SK-N-SH (cell line): ENCODE results near the gene ZC3H10. TPM values are rescaled to one million over a fixed set of nuclear protein-coding genes. Genes with fewer than 3 reads are reported as not detected.

Source experiments
- CTCF ChIA-PET: fragments of 300-600, 350-600 bp; formaldehyde crosslinking; extraction: SDS; loops from one replicate; lab custom pipeline; 2021; lab: Yijun Ruan, JAX
- POLR2A ChIA-PET: fragments of 350-600 bp; sonication (Branson Sonifier 250); formaldehyde crosslinking; extraction: SDS; loops from one replicate; lab custom pipeline; 2020; ENCODE audit warnings: antibody characterized with exemption, inconsistent platforms; lab: Yijun Ruan, JAX
- DNase-seq: peaks from one replicate; pipeline ENCODE4 v3.0.0; 2012
- H2AFZ ChIP-seq: fragments of 200-600 bp; sonication (generic); 2 replicates; pipeline ENCODE4 v1.8.1; 2016; ENCODE audit warnings: antibody characterized with exemption, mild to moderate bottlenecking, low read depth
- H3F3A ChIP-seq: fragments of 200-600 bp; sonication (generic); replicated peaks from 2 replicates; pipeline ENCODE3; 2016; ENCODE audit warnings: antibody characterized with exemption, mild to moderate bottlenecking; ENCODE audit not compliant: insufficient read depth
- H3K27ac ChIP-seq, 2 experiments: fragments of 200-500 bp in 1 of 2; fragments of 200-600 bp in 1 of 2; sonication (Bioruptor generic) in 1 of 2; sonication (generic), shearing (Covaris generic) in 1 of 2; 2 replicates each; pipeline versions ENCODE4 v1.5.1 to v1.6.1; 2014 to 2016; ENCODE audit warnings: low read depth in 2 of 2, inconsistent platforms in 1 of 2, low read length in 1 of 2, mild to moderate bottlenecking in 1 of 2, mixed read lengths in 1 of 2
- H3K27me3 ChIP-seq: fragments of 200-600 bp; sonication (generic), shearing (Covaris generic); 2 replicates; pipeline ENCODE4 v1.6.1; 2016; ENCODE audit warnings: mixed run types; ENCODE audit not compliant: insufficient read depth
- H3K36me3 ChIP-seq, 2 experiments: fragments of 200-500 bp in 1 of 2; fragments of 200-600 bp in 1 of 2; sonication (Bioruptor generic) in 1 of 2; sonication (generic) in 1 of 2; replicated peaks in 1 of 2; 2 replicates each; pipeline versions ENCODE3 to v1.5.1; 2014 to 2016; ENCODE audit warnings: low read length in 1 of 2, mild to moderate bottlenecking in 1 of 2; ENCODE audit not compliant: insufficient read depth in 2 of 2, control insufficient read depth in 1 of 2
- H3K4me1 ChIP-seq, 2 experiments: fragments of 200-500 bp in 1 of 2; fragments of 200-600 bp in 1 of 2; sonication (Bioruptor generic) in 1 of 2; sonication (generic), shearing (Covaris generic) in 1 of 2; 2 replicates each; pipeline versions ENCODE4 v1.5.1 to v1.6.1; 2014 to 2016; ENCODE audit warnings: low read depth in 1 of 2, low read length in 1 of 2, mixed run types in 1 of 2; ENCODE audit not compliant: insufficient read depth in 2 of 2, control insufficient read depth in 1 of 2
- H3K4me2 ChIP-seq: fragments of 200-600 bp; sonication (generic), shearing (Covaris generic); 2 replicates; pipeline ENCODE4 v1.6.1; 2017; ENCODE audit warnings: mixed run types
- H3K4me3 ChIP-seq, 2 experiments: fragments of 200-500 bp in 1 of 2; fragments of 200-600 bp in 1 of 2; sonication (Bioruptor generic) in 1 of 2; sonication (generic), shearing (Covaris generic) in 1 of 2; 2 replicates each; pipeline versions ENCODE4 v1.5.1 to v1.8.1; 2014 to 2016; ENCODE audit warnings: low read depth in 2 of 2, inconsistent platforms in 1 of 2, low read length in 1 of 2, mild to moderate bottlenecking in 1 of 2, mixed read lengths in 1 of 2, moderate library complexity in 1 of 2
- H3K79me2 ChIP-seq: fragments of 200-600 bp; sonication (generic); 2 replicates; pipeline ENCODE4 v1.8.1; 2017; ENCODE audit warnings: mild to moderate bottlenecking; ENCODE audit not compliant: insufficient read depth
- H3K9ac ChIP-seq: fragments of 200-600 bp; sonication (generic); 2 replicates; pipeline ENCODE4 v1.6.1; 2017; ENCODE audit warnings: mixed run types
- H3K9me2 ChIP-seq: fragments of 200-600 bp; sonication (generic); 2 replicates; pipeline ENCODE4 v1.6.1; 2017; ENCODE audit warnings: mixed run types
- H3K9me3 ChIP-seq: fragments of 200-600 bp; sonication (generic); 2 replicates; pipeline ENCODE4 v1.6.1; 2017; ENCODE audit warnings: mixed run types, mild to moderate bottlenecking, moderate library complexity
- H4K20me1 ChIP-seq: fragments of 200-600 bp; sonication (generic); 2 replicates; pipeline ENCODE4 v1.6.1; 2017; ENCODE audit warnings: mild to moderate bottlenecking, mixed run types; ENCODE audit not compliant: insufficient read depth
- EP300 ChIP-seq, 2 experiments: IDR thresholded peaks; 2 replicates each; pipeline versions ENCODE4 v1.4.0 to v1.6.1; 2012; ENCODE audit warnings: borderline replicate concordance in 1 of 2, low read depth in 1 of 2, low read length in 1 of 2
- EZH2phosphoT487 ChIP-seq: fragments of 200-600 bp; sonication (generic); IDR thresholded peaks from 2 replicates; pipeline ENCODE4 v1.6.1; 2017; ENCODE audit warnings: low read depth, mixed run types, mild to moderate bottlenecking, antibody characterized with exemption, moderate library complexity, borderline replicate concordance
- FOXM1 ChIP-seq: IDR thresholded peaks from 2 replicates; pipeline ENCODE4 v1.4.0; 2012; ENCODE audit warnings: low read depth, mild to moderate bottlenecking
- NFIC ChIP-seq: IDR thresholded peaks from 2 replicates; pipeline ENCODE4 v1.4.0; 2012; ENCODE audit warnings: borderline replicate concordance
- REST ChIP-seq: IDR thresholded peaks from 2 replicates; pipeline ENCODE4 v1.6.1; 2012; ENCODE audit warnings: mild to moderate bottlenecking, low read depth, low read length, moderate library complexity
- ZBTB33 ChIP-seq: IDR thresholded peaks from 2 replicates; pipeline ENCODE4 v1.4.0; 2012; ENCODE audit warnings: low read depth, borderline replicate concordance
- WGBS: methylation state at CpG from one replicate; pipeline ENCODE4 v1.1.6; 2017; ENCODE audit warnings: low lambda C conversion rate; 5-methylcytosine and 5-hydroxymethylcytosine counted together
- polyA plus RNA-seq, 3 experiments: library from polyadenylated mRNA; depleted of rRNA; stranded (reverse); fragments of >200 nt; gene quantifications; 2 replicates each; pipeline ENCODE4 v1.2.3, GENCODE V29; 2012
- TF ChIP-seq, protein P1 (sequence below): fragments of 200-600 bp; sonication (generic); IDR thresholded peaks from 2 replicates; pipeline ENCODE4 v1.6.1; 2017; ENCODE audit warnings: antibody characterized with exemption, mild to moderate bottlenecking, moderate library complexity
- TF ChIP-seq, protein P2 (sequence below): fragments of 150-350 bp; IDR thresholded peaks from 2 replicates; pipeline ENCODE4 v1.6.1; 2017; ENCODE audit warnings: antibody characterized with exemption, low read length, low read depth, borderline replicate concordance

ZC3H10 gene
- polyA plus RNA-seq, 1 of the 3 experiments (the other 2 are of a cell fraction) = 2.0 TPM

GRCh38 chr12:56150563-56150962 lies 32.5 kb downstream of the ZC3H10 start:
- Histone ChIP-seq H4K20me1 (no peaks in the 10 kb centered on the region), H3K4me2 (no peak overlapping the region), H3F3A (peaks cover 25% of the 10 kb centered on the region), H3K27ac (peak overlapping the region in 1 of 2 experiments; percentile 21; a peak in 1 of 4 replicates), H3K36me3 (peaks cover 0 to 6% of the 10 kb centered on the region in 2 experiments), H3K9me2 (no peaks in the 10 kb centered on the region), H3K4me3 (no peak overlapping the region), H3K9me3 (no peaks in the 10 kb centered on the region), H3K79me2 (peaks cover 21% of the 10 kb centered on the region), H2AFZ (no peak overlapping the region), H3K27me3 (no peaks in the 10 kb centered on the region), H3K9ac (no peak overlapping the region), H3K4me1 (peaks cover 18 to 21% of the 10 kb centered on the region in 2 experiments; a peak in 3 of 4 replicates)
- CTCF ChIA-PET = interaction anchor here (1.2 to 2.2 kb wide), 2 partner anchors 25 to 39 kb away, joined by 5 to 9 read pairs; partner anchors contain the start of gene SMARCC2
- POLR2A ChIA-PET = no interaction called here
- WGBS = 66% methylated on average over 3 of the region's 3 CpGs
- DNase-seq = no peak
- TF ChIP-seq, protein P1, sequence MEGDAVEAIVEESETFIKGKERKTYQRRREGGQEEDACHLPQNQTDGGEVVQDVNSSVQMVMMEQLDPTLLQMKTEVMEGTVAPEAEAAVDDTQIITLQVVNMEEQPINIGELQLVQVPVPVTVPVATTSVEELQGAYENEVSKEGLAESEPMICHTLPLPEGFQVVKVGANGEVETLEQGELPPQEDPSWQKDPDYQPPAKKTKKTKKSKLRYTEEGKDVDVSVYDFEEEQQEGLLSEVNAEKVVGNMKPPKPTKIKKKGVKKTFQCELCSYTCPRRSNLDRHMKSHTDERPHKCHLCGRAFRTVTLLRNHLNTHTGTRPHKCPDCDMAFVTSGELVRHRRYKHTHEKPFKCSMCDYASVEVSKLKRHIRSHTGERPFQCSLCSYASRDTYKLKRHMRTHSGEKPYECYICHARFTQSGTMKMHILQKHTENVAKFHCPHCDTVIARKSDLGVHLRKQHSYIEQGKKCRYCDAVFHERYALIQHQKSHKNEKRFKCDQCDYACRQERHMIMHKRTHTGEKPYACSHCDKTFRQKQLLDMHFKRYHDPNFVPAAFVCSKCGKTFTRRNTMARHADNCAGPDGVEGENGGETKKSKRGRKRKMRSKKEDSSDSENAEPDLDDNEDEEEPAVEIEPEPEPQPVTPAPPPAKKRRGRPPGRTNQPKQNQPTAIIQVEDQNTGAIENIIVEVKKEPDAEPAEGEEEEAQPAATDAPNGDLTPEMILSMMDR = no peak
- no peak for TF ChIP-seq EP300 (IDR thresholded peaks at IDR 0.05; ENCODE audit: borderline replicate concordance in 1 of 2, low read depth in 1 of 2, low read length in 1 of 2)
- no peak for TF ChIP-seq REST
- TF ChIP-seq FOXM1 = no peak
- peak; percentile 90 for TF ChIP-seq NFIC
- TF ChIP-seq ZBTB33 = no peak
- TF ChIP-seq, protein P2, sequence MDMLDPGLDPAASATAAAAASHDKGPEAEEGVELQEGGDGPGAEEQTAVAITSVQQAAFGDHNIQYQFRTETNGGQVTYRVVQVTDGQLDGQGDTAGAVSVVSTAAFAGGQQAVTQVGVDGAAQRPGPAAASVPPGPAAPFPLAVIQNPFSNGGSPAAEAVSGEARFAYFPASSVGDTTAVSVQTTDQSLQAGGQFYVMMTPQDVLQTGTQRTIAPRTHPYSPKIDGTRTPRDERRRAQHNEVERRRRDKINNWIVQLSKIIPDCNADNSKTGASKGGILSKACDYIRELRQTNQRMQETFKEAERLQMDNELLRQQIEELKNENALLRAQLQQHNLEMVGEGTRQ = no peak
- TF ChIP-seq EZH2phosphoT487 = no peak
